ENCODE results near the gene LDB2. TPM values are rescaled to one million over a fixed set of nuclear protein-coding genes. Genes with fewer than 3 reads are reported as not detected.

Gene LDB2
- total and polyA plus RNA-seq, 2 of the 8 experiments (the other 6 are each of a cell fraction or from before 2014, with no cell fraction given), result 57.0 to 140 TPM

GRCh38 chr4:16722416-16722815, 176.0 kb downstream of the LDB2 start (continued):
- TF ChIP-seq NRF1 (IDR thresholded peaks at IDR 0.05; ENCODE audit: low read depth, low read length) (no peak), CBX8 (IDR thresholded peaks at IDR 0.05; ENCODE audit: borderline replicate concordance, low read depth, low read length) (no peak), ASH2L (IDR thresholded peaks at IDR 0.05; ENCODE audit: low read length) (no peak)
- TF ChIP-seq, protein P1, sequence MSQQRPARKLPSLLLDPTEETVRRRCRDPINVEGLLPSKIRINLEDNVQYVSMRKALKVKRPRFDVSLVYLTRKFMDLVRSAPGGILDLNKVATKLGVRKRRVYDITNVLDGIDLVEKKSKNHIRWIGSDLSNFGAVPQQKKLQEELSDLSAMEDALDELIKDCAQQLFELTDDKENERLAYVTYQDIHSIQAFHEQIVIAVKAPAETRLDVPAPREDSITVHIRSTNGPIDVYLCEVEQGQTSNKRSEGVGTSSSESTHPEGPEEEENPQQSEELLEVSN (IDR thresholded peaks at IDR 0.05), result no peak

Data from H1 (cell line).